ENCODE measurements around the gene TRPM3.

Gene TRPM3

DNA sequence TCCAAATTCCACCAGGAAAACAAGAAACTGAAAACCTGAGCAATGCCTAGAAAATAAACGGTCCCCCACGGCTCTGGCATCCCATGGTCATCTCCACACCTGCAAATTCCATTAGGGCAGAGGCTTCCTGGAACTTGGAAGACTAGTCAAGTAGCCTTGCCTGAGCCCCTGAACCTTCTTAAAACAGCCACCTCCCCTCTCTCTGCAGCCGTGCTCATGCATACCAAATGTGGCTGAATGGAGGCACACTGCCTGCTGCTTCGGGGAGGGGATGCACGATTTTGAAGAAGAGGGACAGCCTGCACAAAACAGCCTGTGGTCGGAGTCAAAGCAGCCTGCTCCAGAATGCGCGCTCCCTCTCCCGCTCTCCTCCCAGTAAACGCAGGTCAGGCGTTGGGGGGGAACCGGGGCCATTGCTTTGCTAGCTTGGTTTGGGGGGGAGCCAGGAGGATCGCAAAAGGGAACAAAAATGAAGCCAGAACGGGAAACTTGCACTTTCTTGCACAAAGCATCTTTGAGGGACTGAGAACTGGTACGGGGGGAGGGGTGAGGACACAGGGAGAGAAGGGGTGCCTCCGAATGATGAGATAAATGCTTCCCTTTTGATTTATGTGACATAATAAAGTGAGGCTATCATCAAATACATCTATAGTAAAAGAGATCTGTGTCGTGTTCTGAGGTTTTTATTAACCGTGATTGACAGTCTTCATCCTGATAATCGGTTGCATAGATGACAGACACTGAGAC, at the start of gene TRPM3:
Gene TRPM3 (minus strand): TSS at position 347 of the 747 bp plus-strand sequence. CDS start 267 bp downstream, at position 80.
- Histone ChIP-seq H3K36me3 (ENCODE audit: control insufficient read depth, insufficient read depth, low read length) (no peaks in the 10 kb centered on the region), H3K9me3 (ENCODE audit: control insufficient read depth, insufficient read depth, low read length) (no peaks in the 10 kb centered on the region), H3K27ac (ENCODE audit: low read depth, low read length) (peak within 1 kb of the TSS; percentile 97), H3K4me1 (ENCODE audit: control insufficient read depth, insufficient read depth, low read length) (peaks cover 68% of the 10 kb centered on the region), H3K27me3 (ENCODE audit: control insufficient read depth, insufficient read depth, low read length) (no peaks in the 10 kb centered on the region), H3K4me3 (ENCODE audit: low read depth, low read length) (peak within 1 kb of the TSS; percentile 69), H3K9ac (ENCODE audit: low read depth, low read length) (peak within 1 kb of the TSS; percentile 59)

DNA sequence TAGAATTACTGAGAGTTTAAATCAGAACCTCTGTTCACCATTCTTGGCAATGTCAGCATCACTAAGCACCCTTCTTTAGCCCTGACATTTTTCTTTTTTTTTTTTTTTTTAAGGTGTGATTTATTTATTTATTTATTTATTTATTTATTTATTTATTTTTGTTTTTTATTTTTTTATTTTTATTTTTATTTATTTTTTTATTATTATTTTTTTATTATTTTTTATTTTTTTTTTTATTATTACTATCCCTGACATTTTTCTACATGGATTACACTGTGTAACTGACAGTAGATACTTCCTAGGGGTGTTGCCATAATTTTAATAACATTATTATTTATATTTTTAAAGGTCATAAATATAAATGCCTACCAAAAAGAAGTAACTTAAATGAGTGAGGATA, 47.0 kb upstream of the TRPM3 start:
- H3K27me3 ChIP-seq (ENCODE audit: control insufficient read depth, insufficient read depth, low read length): no peaks in the 10 kb centered on the region
- peak overlapping the region; percentile 27 for H3K27ac ChIP-seq (ENCODE audit: low read depth, low read length)
- H3K36me3 ChIP-seq (ENCODE audit: control insufficient read depth, insufficient read depth, low read length): no peaks in the 10 kb centered on the region
- no peak overlapping the region for H3K4me3 ChIP-seq (ENCODE audit: low read depth, low read length)
- H3K9me3 ChIP-seq (ENCODE audit: control insufficient read depth, insufficient read depth, low read length): no peaks in the 10 kb centered on the region
- no peak overlapping the region for H3K9ac ChIP-seq (ENCODE audit: low read depth, low read length)
- H3K4me1 ChIP-seq (ENCODE audit: control insufficient read depth, insufficient read depth, low read length): peaks cover 21% of the 10 kb centered on the region

- H3K4me1 ChIP-seq (ENCODE audit: control insufficient read depth, insufficient read depth, low read length): no peaks in the 10 kb centered on the region
- no peaks in the 10 kb centered on the region for H3K27me3 ChIP-seq (ENCODE audit: control insufficient read depth, insufficient read depth, low read length)
These were observed 40.7 kb upstream of the TRPM3 start for GRCh38 chr9:71162126-71162525.

GRCh38 chr9:71157731-71158130, 36.3 kb upstream of the TRPM3 start:
- no peak overlapping the region for H3K27ac ChIP-seq (ENCODE audit: low read depth, low read length)
- H3K4me3 ChIP-seq (ENCODE audit: low read depth, low read length): no peak overlapping the region
- H3K4me1 ChIP-seq (ENCODE audit: control insufficient read depth, insufficient read depth, low read length): no peaks in the 10 kb centered on the region
- H3K9ac ChIP-seq (ENCODE audit: low read depth, low read length): no peak overlapping the region
- H3K9me3 ChIP-seq (ENCODE audit: control insufficient read depth, insufficient read depth, low read length): no peaks in the 10 kb centered on the region
- H3K36me3 ChIP-seq (ENCODE audit: control insufficient read depth, insufficient read depth, low read length): no peaks in the 10 kb centered on the region
- no peaks in the 10 kb centered on the region for H3K27me3 ChIP-seq (ENCODE audit: control insufficient read depth, insufficient read depth, low read length)

More at GRCh38 chr9:71162126-71162525, 40.7 kb upstream of the TRPM3 start:
- no peak overlapping the region for H3K27ac ChIP-seq (ENCODE audit: low read depth, low read length)
- no peaks in the 10 kb centered on the region for H3K9me3 ChIP-seq (ENCODE audit: control insufficient read depth, insufficient read depth, low read length)
- H3K4me3 ChIP-seq (ENCODE audit: low read depth, low read length): no peak overlapping the region
- H3K9ac ChIP-seq (ENCODE audit: low read depth, low read length): no peak overlapping the region
- no peaks in the 10 kb centered on the region for H3K36me3 ChIP-seq (ENCODE audit: control insufficient read depth, insufficient read depth, low read length)

DNA sequence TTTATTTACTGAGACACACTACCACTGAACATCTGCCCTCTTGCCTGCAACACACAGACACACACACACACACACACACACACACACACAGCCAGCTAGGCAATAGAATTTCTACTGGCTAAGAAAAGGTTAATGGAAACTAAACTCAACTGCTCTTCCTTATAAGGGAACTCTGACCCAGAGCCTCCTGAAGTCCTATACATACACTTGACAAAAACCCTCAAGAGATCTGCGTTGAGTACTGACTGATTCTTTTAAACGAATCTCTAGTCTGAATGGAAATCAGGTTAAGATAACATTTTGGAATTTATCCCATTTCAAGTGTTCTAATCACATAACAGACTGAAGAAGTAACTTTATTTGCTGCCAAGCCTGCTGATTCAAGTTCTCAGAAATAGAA, 25.9 kb upstream of the TRPM3 start:
- Histone ChIP-seq H3K36me3 (ENCODE audit: control insufficient read depth, insufficient read depth, low read length) (no peaks in the 10 kb centered on the region), H3K27me3 (ENCODE audit: control insufficient read depth, insufficient read depth, low read length) (no peaks in the 10 kb centered on the region), H3K27ac (ENCODE audit: low read depth, low read length) (no peak overlapping the region), H3K4me1 (ENCODE audit: control insufficient read depth, insufficient read depth, low read length) (0 out of 2 replicates have a peak, but pooled peaks cover 6% of the 10 kb centered on the region), H3K9ac (ENCODE audit: low read depth, low read length) (no peak overlapping the region), H3K9me3 (ENCODE audit: control insufficient read depth, insufficient read depth, low read length) (peaks cover 4% of the 10 kb centered on the region; the same call in 1 of the 2 replicates), H3K4me3 (ENCODE audit: low read depth, low read length) (no peak overlapping the region)

DNA sequence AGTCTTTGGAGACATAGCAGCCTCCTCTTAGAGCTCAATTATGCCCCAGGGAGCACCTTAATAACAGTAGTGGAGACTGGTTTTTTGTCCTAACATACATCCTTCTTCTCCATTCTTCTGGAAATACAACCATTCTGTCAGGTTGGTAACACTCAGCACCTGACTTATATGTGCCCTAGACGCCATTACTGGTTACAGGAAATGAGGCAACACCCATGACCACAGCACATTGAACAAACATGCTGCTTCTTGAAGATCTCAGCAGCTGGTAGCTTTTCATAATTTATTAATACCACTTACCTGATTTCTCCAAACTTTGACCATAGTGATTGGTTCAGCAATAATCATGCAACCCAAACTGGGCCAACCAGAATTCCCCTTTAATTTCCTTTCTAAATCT, 25.1 kb upstream of the TRPM3 start:
- H3K4me1 ChIP-seq (ENCODE audit: control insufficient read depth, insufficient read depth, low read length): 0 out of 2 replicates have a peak, but pooled peaks cover 6% of the 10 kb centered on the region
- no peaks in the 10 kb centered on the region for H3K27me3 ChIP-seq (ENCODE audit: control insufficient read depth, insufficient read depth, low read length)
- no peak overlapping the region for H3K4me3 ChIP-seq (ENCODE audit: low read depth, low read length)
- H3K9me3 ChIP-seq (ENCODE audit: control insufficient read depth, insufficient read depth, low read length): peaks cover 4% of the 10 kb centered on the region; the same call in 1 of the 2 replicates
- H3K36me3 ChIP-seq (ENCODE audit: control insufficient read depth, insufficient read depth, low read length): no peaks in the 10 kb centered on the region
- H3K27ac ChIP-seq (ENCODE audit: low read depth, low read length): no peak overlapping the region
- no peak overlapping the region for H3K9ac ChIP-seq (ENCODE audit: low read depth, low read length)

- peaks cover 4% of the 10 kb centered on the region; the same call in 1 of the 2 replicates for H3K9me3 ChIP-seq (ENCODE audit: control insufficient read depth, insufficient read depth, low read length)
- no peaks in the 10 kb centered on the region for H3K36me3 ChIP-seq (ENCODE audit: control insufficient read depth, insufficient read depth, low read length)
- H3K4me3 ChIP-seq (ENCODE audit: low read depth, low read length): no peak overlapping the region
- H3K27ac ChIP-seq (ENCODE audit: low read depth, low read length): no peak overlapping the region
- H3K27me3 ChIP-seq (ENCODE audit: control insufficient read depth, insufficient read depth, low read length): no peaks in the 10 kb centered on the region
- 0 out of 2 replicates have a peak, but pooled peaks cover 6% of the 10 kb centered on the region for H3K4me1 ChIP-seq (ENCODE audit: control insufficient read depth, insufficient read depth, low read length)
- H3K9ac ChIP-seq (ENCODE audit: low read depth, low read length): no peak overlapping the region
These were observed 23.8 kb upstream of the TRPM3 start for GRCh38 chr9:71145179-71145578.

DNA sequence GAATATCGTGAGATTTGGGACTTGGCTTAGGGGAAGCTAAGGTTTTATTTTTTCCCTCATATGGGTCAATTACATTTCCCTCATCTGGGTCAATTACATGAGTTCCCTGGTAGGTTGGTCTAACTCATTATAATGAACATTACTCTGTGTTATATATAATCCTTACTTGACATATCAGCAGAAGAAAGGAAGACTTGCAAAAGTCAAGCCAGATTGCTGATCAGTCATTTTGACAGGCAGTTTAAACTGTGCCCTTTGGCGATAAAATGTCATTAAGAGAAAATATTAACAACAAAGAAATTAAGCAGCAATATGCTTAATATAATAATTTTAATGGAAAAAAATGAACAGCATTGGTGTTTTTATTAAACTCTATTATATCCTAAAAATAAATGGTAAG, 23.1 kb upstream of the TRPM3 start:
- H3K4me3 ChIP-seq (ENCODE audit: low read depth, low read length): no peak overlapping the region
- H3K27ac ChIP-seq (ENCODE audit: low read depth, low read length): no peak overlapping the region
- no peaks in the 10 kb centered on the region for H3K27me3 ChIP-seq (ENCODE audit: control insufficient read depth, insufficient read depth, low read length)
- no peaks in the 10 kb centered on the region for H3K36me3 ChIP-seq (ENCODE audit: control insufficient read depth, insufficient read depth, low read length)
- H3K9ac ChIP-seq (ENCODE audit: low read depth, low read length): no peak overlapping the region
- peaks cover 4% of the 10 kb centered on the region; the same call in 1 of the 2 replicates for H3K9me3 ChIP-seq (ENCODE audit: control insufficient read depth, insufficient read depth, low read length)
- 0 out of 2 replicates have a peak, but pooled peaks cover 6% of the 10 kb centered on the region for H3K4me1 ChIP-seq (ENCODE audit: control insufficient read depth, insufficient read depth, low read length)

- H3K9me3 ChIP-seq (ENCODE audit: control insufficient read depth, insufficient read depth, low read length): no peaks in the 10 kb centered on the region
- H3K4me1 ChIP-seq (ENCODE audit: control insufficient read depth, insufficient read depth, low read length): no peaks in the 10 kb centered on the region
- H3K27ac ChIP-seq (ENCODE audit: low read depth, low read length): no peak overlapping the region
- H3K27me3 ChIP-seq (ENCODE audit: control insufficient read depth, insufficient read depth, low read length): no peaks in the 10 kb centered on the region
- H3K36me3 ChIP-seq (ENCODE audit: control insufficient read depth, insufficient read depth, low read length): no peaks in the 10 kb centered on the region
- no peak overlapping the region for H3K9ac ChIP-seq (ENCODE audit: low read depth, low read length)
- no peak overlapping the region for H3K4me3 ChIP-seq (ENCODE audit: low read depth, low read length)
These were observed 15.3 kb upstream of the TRPM3 start for GRCh38 chr9:71136696-71137095.

DNA sequence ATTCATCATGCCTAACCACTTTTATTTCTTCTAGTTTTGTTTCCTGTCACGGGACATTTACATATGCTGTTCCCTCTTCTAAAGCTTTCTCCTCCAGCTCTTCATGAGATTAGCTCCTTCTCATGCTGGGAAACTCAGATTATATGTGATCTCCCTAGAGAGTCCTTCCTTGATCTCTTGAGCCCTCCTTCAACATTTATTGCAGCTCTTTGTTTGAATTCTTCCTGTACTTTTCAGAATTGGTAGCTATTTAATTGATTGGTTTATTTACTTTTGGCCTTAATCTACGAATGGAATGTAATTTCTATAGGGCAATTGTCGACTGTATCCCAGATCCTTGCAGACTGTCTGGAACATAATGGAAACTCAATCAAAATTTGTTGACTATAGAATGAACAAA, 9.7 kb upstream of the TRPM3 start:
- no peak overlapping the region for H3K9ac ChIP-seq (ENCODE audit: low read depth, low read length)
- no peak overlapping the region for H3K27ac ChIP-seq (ENCODE audit: low read depth, low read length)
- H3K27me3 ChIP-seq (ENCODE audit: control insufficient read depth, insufficient read depth, low read length): no peaks in the 10 kb centered on the region
- H3K4me1 ChIP-seq (ENCODE audit: control insufficient read depth, insufficient read depth, low read length): no peaks in the 10 kb centered on the region
- no peaks in the 10 kb centered on the region for H3K36me3 ChIP-seq (ENCODE audit: control insufficient read depth, insufficient read depth, low read length)
- H3K4me3 ChIP-seq (ENCODE audit: low read depth, low read length): no peak overlapping the region
- no peaks in the 10 kb centered on the region for H3K9me3 ChIP-seq (ENCODE audit: control insufficient read depth, insufficient read depth, low read length)

- H3K4me3 ChIP-seq (ENCODE audit: low read depth, low read length): no peak overlapping the region
- no peaks in the 10 kb centered on the region for H3K27me3 ChIP-seq (ENCODE audit: control insufficient read depth, insufficient read depth, low read length)
- H3K4me1 ChIP-seq (ENCODE audit: control insufficient read depth, insufficient read depth, low read length): no peaks in the 10 kb centered on the region
- no peaks in the 10 kb centered on the region for H3K9me3 ChIP-seq (ENCODE audit: control insufficient read depth, insufficient read depth, low read length)
- no peaks in the 10 kb centered on the region for H3K36me3 ChIP-seq (ENCODE audit: control insufficient read depth, insufficient read depth, low read length)
- no peak overlapping the region for H3K27ac ChIP-seq (ENCODE audit: low read depth, low read length)
- H3K9ac ChIP-seq (ENCODE audit: low read depth, low read length): no peak overlapping the region
These were observed 9.1 kb upstream of the TRPM3 start for GRCh38 chr9:71130521-71130920.

All from HUES48 (cell line).